ENCODE results near the gene RELN. TPM values are rescaled to one million over a fixed set of nuclear protein-coding genes. Genes with fewer than 3 reads are reported as not detected.

The RELN gene
- total RNA-seq, 1 donor: under 0.01 TPM

DNA sequence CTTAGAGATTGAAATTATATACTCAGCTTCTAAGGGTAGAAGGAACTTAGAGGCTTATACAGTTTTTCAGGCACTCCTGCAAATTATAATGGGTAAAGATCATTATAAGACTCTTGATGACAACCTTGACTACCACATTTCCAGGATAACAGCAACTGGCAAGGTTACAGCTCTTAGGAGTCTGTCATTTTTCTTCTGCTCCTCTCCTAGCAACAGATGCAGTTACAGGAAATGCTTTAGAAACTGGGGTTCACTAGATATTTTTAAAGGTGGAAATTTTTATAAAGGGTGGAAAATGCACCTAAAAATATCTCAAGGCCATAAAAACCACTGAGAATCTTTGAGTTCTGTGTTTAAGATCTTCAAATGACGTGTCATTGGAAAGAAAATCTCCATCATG lies 185.8 kb downstream of the RELN start:
- TF ChIP-seq, protein P1, sequence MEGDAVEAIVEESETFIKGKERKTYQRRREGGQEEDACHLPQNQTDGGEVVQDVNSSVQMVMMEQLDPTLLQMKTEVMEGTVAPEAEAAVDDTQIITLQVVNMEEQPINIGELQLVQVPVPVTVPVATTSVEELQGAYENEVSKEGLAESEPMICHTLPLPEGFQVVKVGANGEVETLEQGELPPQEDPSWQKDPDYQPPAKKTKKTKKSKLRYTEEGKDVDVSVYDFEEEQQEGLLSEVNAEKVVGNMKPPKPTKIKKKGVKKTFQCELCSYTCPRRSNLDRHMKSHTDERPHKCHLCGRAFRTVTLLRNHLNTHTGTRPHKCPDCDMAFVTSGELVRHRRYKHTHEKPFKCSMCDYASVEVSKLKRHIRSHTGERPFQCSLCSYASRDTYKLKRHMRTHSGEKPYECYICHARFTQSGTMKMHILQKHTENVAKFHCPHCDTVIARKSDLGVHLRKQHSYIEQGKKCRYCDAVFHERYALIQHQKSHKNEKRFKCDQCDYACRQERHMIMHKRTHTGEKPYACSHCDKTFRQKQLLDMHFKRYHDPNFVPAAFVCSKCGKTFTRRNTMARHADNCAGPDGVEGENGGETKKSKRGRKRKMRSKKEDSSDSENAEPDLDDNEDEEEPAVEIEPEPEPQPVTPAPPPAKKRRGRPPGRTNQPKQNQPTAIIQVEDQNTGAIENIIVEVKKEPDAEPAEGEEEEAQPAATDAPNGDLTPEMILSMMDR (IDR thresholded peaks at IDR 0.05; ENCODE audit: insufficient read depth, low read depth, low read length): no peak
- no peak for DNase-seq (ENCODE audit: low read depth)

DNA sequence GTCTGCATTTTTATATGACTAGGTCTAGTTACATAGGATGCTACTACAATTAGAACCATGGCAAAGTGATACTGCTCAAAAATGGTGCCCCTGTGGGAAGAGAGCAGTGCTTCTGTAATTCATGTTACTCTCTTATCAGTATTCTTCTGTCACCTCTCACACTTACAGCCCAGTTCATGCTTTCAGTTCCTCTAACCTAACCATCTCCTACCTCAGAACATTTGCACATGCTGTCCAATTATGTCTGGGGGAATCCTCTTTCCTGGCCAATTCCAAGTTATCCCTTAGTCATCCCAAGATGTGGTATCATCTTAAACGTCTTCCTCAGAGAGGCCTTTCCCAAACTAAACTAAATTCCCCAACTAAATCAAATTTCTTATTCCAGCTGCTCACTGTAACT lies 190.2 kb downstream of the RELN start:
- no peak for DNase-seq (ENCODE audit: low read depth)
- TF ChIP-seq, protein P1 (IDR thresholded peaks at IDR 0.05; ENCODE audit: insufficient read depth, low read depth, low read length): no peak
- no peak overlapping the region for H3K4me3 ChIP-seq (ENCODE audit: low read depth, low read length)

More for the DNA sequence above, 185.8 kb downstream of the RELN start:
- H3K4me3 ChIP-seq (ENCODE audit: low read depth, low read length): no peak overlapping the region

DNA sequence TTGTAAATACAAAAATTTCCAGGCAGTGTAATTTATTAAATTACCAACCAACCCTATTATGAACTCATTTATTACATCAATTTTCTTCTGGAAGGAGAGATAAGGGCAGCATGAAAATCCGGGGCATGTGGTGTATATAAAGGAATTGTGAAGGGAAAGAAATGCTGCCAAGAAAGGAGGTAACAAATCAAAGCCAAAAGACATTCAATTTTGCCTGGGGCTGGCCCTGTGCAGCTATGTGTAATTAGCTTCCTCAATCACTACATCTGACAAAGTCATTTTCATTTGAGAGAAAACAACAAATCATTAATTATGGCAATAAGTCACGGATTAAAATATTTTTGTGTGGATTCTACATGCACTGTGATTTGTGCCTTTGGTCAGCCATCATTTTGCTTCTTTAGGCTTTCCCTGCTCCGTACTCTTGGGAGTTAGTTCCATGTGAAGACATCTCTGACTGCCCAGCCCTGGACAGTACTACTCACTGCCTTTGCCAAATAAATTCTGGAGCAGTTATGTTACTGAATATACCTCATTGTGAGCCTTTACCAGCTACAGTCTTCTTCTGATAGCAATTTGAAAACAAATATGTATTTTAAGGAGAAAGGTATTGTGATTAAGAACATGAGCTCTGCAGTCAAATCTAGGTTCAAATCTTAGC lies 191.7 kb downstream of the RELN start:
- H3K4me3 ChIP-seq (ENCODE audit: low read depth, low read length): no peak overlapping the region
- DNase-seq (ENCODE audit: low read depth): no peak

DNA sequence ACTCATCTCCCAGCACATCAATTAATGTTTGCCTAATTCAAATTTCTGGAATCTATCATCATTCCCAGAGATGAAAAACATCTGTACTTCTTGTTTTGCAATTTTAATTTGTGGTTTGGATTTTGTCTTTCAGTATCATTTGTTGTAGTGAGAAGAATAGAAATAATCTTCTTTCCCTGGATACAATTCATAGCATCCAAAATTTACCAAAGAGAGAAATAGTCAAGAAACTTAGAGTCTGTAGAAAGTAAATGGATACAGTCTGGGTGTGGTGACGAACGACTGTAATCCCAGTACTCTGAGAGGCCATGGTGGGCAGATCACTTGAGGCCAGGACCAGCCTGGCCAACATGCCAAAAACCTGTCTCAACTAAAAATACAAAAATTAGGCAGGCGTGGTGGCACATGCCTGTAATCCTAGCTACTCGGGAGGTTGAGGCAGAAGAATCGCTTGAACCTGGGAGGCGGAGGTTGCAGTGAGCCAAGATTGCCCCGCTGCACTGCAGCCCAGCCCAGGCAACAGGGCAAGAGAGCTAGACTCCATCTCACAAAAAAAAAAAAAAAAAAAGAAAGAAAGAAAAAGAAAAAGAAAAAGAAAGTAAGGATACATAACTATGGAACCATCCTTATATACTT lies 193.0 kb downstream of the RELN start:
- TF ChIP-seq, protein P1 (IDR thresholded peaks at IDR 0.05; ENCODE audit: insufficient read depth, low read depth, low read length): no peak
- DNase-seq (ENCODE audit: low read depth): no peak
- no peak overlapping the region for H3K4me3 ChIP-seq (ENCODE audit: low read depth, low read length)

More for the DNA sequence above, 191.7 kb downstream of the RELN start:
- TF ChIP-seq, protein P1 (IDR thresholded peaks at IDR 0.05; ENCODE audit: insufficient read depth, low read depth, low read length): no peak

DNA sequence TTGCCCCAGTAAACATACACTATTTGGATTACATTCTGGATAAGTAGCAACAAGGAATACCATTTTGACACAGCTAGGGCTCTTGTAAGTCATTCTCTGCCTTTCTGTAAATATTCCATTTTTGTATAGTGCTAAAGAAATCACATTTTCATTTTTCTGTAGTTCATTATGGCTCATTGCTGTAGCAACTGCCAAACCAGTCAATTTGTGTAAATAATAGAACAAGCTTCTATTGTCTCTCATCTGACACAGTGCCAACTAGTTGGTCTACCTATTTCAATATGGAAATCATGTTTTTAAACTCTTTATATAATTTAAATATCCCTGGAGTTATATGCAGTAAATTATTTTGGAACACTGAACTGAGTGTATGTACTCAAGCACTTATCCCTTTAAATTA lies 193.7 kb downstream of the RELN start:
- DNase-seq (ENCODE audit: low read depth): no peak
- H3K4me3 ChIP-seq (ENCODE audit: low read depth, low read length): no peak overlapping the region
- TF ChIP-seq, protein P1 (IDR thresholded peaks at IDR 0.05; ENCODE audit: insufficient read depth, low read depth, low read length): no peak

DNA sequence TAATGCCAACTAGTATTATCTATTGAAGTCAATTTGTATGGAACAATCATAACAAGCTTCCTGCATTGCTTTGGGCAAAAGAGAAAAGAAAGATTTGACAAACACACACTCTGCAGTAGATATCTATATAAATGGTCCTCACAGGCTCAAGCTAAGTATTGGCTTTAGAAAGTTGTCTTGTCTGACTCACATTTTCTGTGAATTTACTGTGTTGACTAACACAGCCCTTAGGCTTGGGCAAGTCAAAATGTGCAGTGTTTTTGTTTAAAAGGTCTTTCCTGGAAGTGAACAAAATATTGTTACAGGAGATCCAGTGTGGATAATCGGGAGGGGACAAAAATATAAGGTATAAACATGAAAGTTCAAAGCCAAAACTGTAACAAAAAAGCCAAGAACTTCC lies 194.4 kb downstream of the RELN start:
- TF ChIP-seq, protein P1 (IDR thresholded peaks at IDR 0.05; ENCODE audit: insufficient read depth, low read depth, low read length): no peak
- no peak for DNase-seq (ENCODE audit: low read depth)
- no peak overlapping the region for H3K4me3 ChIP-seq (ENCODE audit: low read depth, low read length)

Measured in fibroblast of villous mesenchyme (primary cell).